ENCODE measurements around the gene SLC22A4. TPM values are rescaled to one million over a fixed set of nuclear protein-coding genes. Genes with fewer than 3 reads are reported as not detected.

Gene SLC22A4
- total RNA-seq, 2 experiments from 2014 or later: 0.10 to 0.28 TPM

GRCh38 chr5:132363431-132364112, 69.4 kb downstream of the SLC22A4 start:
- Mint-ChIP-seq H3K9me3 (no peaks in the 10 kb centered on the region), H3K36me3 (ENCODE audit: low read depth) (no peaks in the 10 kb centered on the region), H3K4me1 (no peaks in the 10 kb centered on the region), H3K27ac (no peak overlapping the region), H3K27me3 (no peaks in the 10 kb centered on the region), H3K4me3 (no peak overlapping the region)
- ChIA-PET CTCF (no interaction called here), POLR2A (no interaction called here)
- DNase-seq: no peak

DNA sequence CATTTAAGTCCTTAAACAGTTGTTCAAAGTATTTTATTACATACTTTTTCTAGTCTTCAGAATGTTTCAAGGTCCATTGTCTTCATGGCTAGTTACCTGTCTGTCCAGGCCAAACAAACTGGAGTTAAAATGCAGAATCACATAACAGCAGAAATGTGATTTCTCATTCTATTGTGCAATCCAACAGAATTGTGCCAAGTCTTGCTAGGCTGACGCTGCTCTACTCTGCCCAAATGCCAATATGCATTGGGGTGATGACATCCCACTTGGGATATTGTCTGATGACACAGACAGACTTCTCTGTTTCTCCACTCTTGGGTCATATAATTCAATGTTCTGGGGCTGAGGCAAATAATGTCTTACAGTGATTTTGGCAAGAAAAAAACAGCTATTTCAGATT, 70.1 kb downstream of the SLC22A4 start:
- ChIA-PET CTCF (no interaction called here), POLR2A (no interaction called here)
- no peaks in the 10 kb centered on the region for H3K27me3 Mint-ChIP-seq
- DNase-seq: no peak
- H3K27ac Mint-ChIP-seq: no peak overlapping the region
- H3K4me1 Mint-ChIP-seq: peaks cover 5% of the 10 kb centered on the region
- H3K4me3 Mint-ChIP-seq: no peak overlapping the region
- no peaks in the 10 kb centered on the region for H3K36me3 Mint-ChIP-seq (ENCODE audit: low read depth)
- H3K9me3 Mint-ChIP-seq: no peaks in the 10 kb centered on the region

DNA sequence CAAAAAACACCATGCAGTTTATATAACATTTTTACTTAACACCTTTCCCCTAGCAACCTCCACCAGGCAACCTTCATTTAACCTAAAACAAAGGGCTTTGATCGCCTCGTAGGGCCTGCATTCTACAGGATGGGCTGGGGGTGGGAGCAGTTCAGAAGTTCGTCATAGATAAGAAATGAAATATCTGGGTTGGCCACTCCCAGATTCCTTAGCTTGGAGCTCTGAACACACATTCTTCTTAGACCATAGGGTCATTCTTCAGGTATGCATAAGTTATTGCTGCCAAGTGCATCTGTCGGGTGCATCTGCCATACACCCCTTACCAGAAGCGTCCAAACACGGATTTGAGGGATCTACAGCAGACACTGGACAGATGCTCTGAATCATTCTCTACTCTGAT, 71.0 kb downstream of the SLC22A4 start:
- Mint-ChIP-seq H3K36me3 (ENCODE audit: low read depth) (no peaks in the 10 kb centered on the region), H3K27me3 (no peaks in the 10 kb centered on the region), H3K9me3 (no peaks in the 10 kb centered on the region), H3K27ac (no peak overlapping the region), H3K4me1 (peaks cover 5% of the 10 kb centered on the region), H3K4me3 (no peak overlapping the region)
- ChIA-PET POLR2A (no interaction called here), CTCF (no interaction called here)
- DNase-seq: no peak

- Mint-ChIP-seq H3K36me3 (ENCODE audit: low read depth) (no peaks in the 10 kb centered on the region), H3K9me3 (no peaks in the 10 kb centered on the region), H3K27ac (no peak overlapping the region), H3K27me3 (no peaks in the 10 kb centered on the region), H3K4me3 (no peak overlapping the region), H3K4me1 (peaks cover 19% of the 10 kb centered on the region)
- CTCF ChIA-PET: interaction anchor here (0.8 to 1.9 kb wide), 6 partner anchors 9 to 452 kb away, joined by 3 to 8 read pairs (median 5); no protein-coding TSS in a partner anchor
- POLR2A ChIA-PET: interaction anchor here (1.4 kb wide), 1 partner anchor 122 kb away, joined by 3 read pairs; no protein-coding TSS in a partner anchor
- DNase-seq: no peak
Measured at GRCh38 chr5:132368186-132368585, 74.0 kb downstream of the SLC22A4 start.

DNA sequence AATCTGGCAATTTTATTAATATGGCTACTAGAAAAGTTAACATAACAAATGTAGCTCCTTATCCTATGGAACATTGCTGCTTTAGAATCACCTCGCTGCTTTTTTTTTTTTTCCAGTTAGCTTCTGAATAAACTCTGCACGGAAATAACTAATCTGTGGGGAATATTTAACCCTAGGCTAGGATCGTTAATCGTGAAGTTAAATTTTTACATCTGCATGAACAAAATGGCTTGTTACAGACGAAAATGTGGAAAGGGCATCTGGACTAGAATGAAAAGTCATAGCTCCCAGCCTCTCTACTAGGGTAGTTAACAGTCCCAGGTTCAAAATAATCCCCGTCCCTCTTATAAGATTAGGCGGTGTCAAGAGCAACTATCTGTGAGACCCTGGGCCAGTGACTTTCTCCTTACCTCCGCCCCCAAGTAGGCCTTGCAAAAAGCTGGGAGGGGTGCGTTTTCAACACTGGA, 74.8 kb downstream of the SLC22A4 start:
- Mint-ChIP-seq H3K27ac (no peak overlapping the region), H3K4me3 (peak overlapping the region; percentile 71), H3K36me3 (ENCODE audit: low read depth) (no peaks in the 10 kb centered on the region), H3K27me3 (no peaks in the 10 kb centered on the region), H3K4me1 (peaks cover 19% of the 10 kb centered on the region), H3K9me3 (no peaks in the 10 kb centered on the region)
- ChIA-PET CTCF (interaction anchor here (0.8 to 1.9 kb wide), 12 partner anchors 10 to 306 kb away, joined by 3 to 9 read pairs (median 4); partner anchors contain the start of gene SLC22A4), POLR2A (interaction anchor here (0.8 to 1.6 kb wide), 12 partner anchors 11 to 754 kb away, joined by 3 to 10 read pairs (median 3); partner anchors contain the start of gene SLC22A4)
- no peak for DNase-seq

GRCh38 chr5:132369474-132370180, 75.4 kb downstream of the SLC22A4 start, which contains the start of gene SLC22A5:
SLC22A5 (plus strand) TSS chr5:132369710; CDS start chr5:132369973, 263 bp downstream.
- Mint-ChIP-seq H3K4me3 (peak within 1 kb of the TSS; percentile 71), H3K9me3 (no peaks in the 10 kb centered on the region), H3K36me3 (ENCODE audit: low read depth) (no peaks in the 10 kb centered on the region), H3K27me3 (no peaks in the 10 kb centered on the region), H3K4me1 (peaks cover 19% of the 10 kb centered on the region), H3K27ac (no peak within 1 kb of the TSS)
- DNase-seq: peak; percentile 73
- ChIA-PET POLR2A (interaction anchor here (0.8 to 1.6 kb wide), 12 partner anchors 12 to 755 kb away, joined by 3 to 10 read pairs (median 3); partner anchors contain the start of gene SLC22A4), CTCF (interaction anchor here (0.5 to 1.9 kb wide), 13 partner anchors 9 to 306 kb away, joined by 3 to 9 read pairs (median 3); partner anchors contain the start of gene SLC22A4)

DNA sequence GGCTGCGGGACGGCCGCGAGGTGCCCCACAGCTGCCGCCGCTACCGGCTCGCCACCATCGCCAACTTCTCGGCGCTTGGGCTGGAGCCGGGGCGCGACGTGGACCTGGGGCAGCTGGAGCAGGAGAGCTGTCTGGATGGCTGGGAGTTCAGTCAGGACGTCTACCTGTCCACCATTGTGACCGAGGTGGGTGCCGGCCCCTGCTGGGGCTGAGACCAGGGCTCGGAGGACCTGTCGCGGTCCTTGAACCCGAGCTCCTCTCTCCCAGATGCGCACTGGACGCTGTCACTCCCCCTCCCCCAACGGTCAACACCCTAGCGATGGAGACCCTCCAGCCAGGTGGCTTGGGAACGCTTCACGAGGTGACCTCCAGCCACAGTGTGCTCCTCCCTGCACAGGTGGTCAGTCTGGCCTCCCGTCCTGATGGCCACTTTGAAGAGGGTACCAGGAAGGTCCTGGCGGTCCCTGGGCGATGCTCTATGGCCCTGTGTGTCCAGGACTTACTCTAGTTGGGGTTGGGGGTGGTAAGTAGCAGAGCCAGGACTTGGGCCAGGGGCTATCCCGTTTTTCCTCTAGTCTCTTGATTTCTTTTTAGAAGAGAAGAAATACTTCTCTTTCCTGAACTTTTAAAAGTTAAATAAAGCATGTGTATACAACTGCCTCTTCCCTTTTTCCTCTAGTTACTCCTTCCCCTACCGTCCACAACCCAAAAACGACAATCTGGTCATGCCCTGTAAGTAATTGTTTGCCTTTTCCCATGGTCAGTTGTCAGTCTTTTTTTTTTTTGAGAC, 76.2 kb downstream of the SLC22A4 start:
- H3K4me1 Mint-ChIP-seq: peaks cover 19% of the 10 kb centered on the region
- no peak overlapping the region for H3K27ac Mint-ChIP-seq
- no peaks in the 10 kb centered on the region for H3K9me3 Mint-ChIP-seq
- H3K36me3 Mint-ChIP-seq (ENCODE audit: low read depth): no peaks in the 10 kb centered on the region
- no peaks in the 10 kb centered on the region for H3K27me3 Mint-ChIP-seq
- ChIA-PET POLR2A (interaction anchor here (0.8 to 1.6 kb wide), 5 partner anchors 12 to 188 kb away, joined by 3 to 10 read pairs (median 3); no protein-coding TSS in a partner anchor), CTCF (interaction anchor here (0.5 to 1.9 kb wide), 4 partner anchors 8 to 307 kb away, joined by 3 to 9 read pairs (median 4); no protein-coding TSS in a partner anchor)
- H3K4me3 Mint-ChIP-seq: peak overlapping the region; percentile 71
- DNase-seq: no peak

- Mint-ChIP-seq H3K27ac (no peak overlapping the region), H3K9me3 (no peaks in the 10 kb centered on the region), H3K4me3 (peak overlapping the region; percentile 71), H3K4me1 (peaks cover 19% of the 10 kb centered on the region), H3K36me3 (ENCODE audit: low read depth) (no peaks in the 10 kb centered on the region), H3K27me3 (no peaks in the 10 kb centered on the region)
- CTCF ChIA-PET: interaction anchor here (1.0 kb wide), 1 partner anchor 130 kb away, joined by 3 read pairs; no protein-coding TSS in a partner anchor
- POLR2A ChIA-PET: no interaction called here
- DNase-seq: no peak
Measured at GRCh38 chr5:132370971-132371602, 76.9 kb downstream of the SLC22A4 start.

- no peaks in the 10 kb centered on the region for H3K9me3 Mint-ChIP-seq
- no peak overlapping the region for H3K4me3 Mint-ChIP-seq
- POLR2A ChIA-PET: no interaction called here
- no peak for DNase-seq
- H3K36me3 Mint-ChIP-seq (ENCODE audit: low read depth): no peaks in the 10 kb centered on the region
- no peak overlapping the region for H3K27ac Mint-ChIP-seq
- H3K27me3 Mint-ChIP-seq: no peaks in the 10 kb centered on the region
- H3K4me1 Mint-ChIP-seq: peaks cover 19% of the 10 kb centered on the region
- CTCF ChIA-PET: interaction anchor here (1.0 kb wide), 1 partner anchor 130 kb away, joined by 3 read pairs; no protein-coding TSS in a partner anchor
Measured at GRCh38 chr5:132371603-132371994, 77.4 kb downstream of the SLC22A4 start.

DNA sequence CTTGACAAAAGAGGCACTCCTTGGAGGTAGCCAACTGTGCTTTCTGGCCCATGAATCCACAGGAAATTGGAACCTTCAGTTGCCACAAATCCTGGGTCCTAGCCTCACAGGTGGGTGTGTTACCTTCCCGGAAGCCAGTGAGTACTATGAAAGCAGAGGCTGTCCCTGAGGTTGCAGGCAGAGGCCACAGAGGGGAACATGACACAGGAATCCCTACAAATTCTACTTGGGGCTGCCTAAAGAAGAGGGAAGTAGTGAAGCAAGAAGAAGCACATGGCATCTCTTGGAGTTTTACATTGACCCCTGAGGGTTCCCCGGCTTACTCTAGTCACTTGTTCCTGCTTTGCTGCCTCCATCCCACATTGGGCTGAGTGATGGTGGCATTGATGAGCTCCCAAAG, 77.9 kb downstream of the SLC22A4 start:
- Mint-ChIP-seq H3K27ac (no peak overlapping the region), H3K27me3 (no peaks in the 10 kb centered on the region), H3K9me3 (no peaks in the 10 kb centered on the region), H3K36me3 (ENCODE audit: low read depth) (no peaks in the 10 kb centered on the region), H3K4me3 (no peak overlapping the region), H3K4me1 (peaks cover 19% of the 10 kb centered on the region)
- POLR2A ChIA-PET: no interaction called here
- CTCF ChIA-PET: no interaction called here
- DNase-seq: no peak

- no peak overlapping the region for H3K4me3 Mint-ChIP-seq
- POLR2A ChIA-PET: no interaction called here
Measured at GRCh38 chr5:132372542-132372941, 78.3 kb downstream of the SLC22A4 start.

GRCh38 chr5:132375957-132376356, 81.8 kb downstream of the SLC22A4 start:
- ChIA-PET CTCF (interaction anchor here (1.1 kb wide), 1 partner anchor 9 kb away, joined by 3 read pairs; no protein-coding TSS in a partner anchor), POLR2A (no interaction called here)
- H3K4me3 Mint-ChIP-seq: no peak overlapping the region
- H3K4me1 Mint-ChIP-seq: peaks cover 8% of the 10 kb centered on the region
- H3K27ac Mint-ChIP-seq: no peak overlapping the region
- H3K27me3 Mint-ChIP-seq: no peaks in the 10 kb centered on the region
- H3K36me3 Mint-ChIP-seq (ENCODE audit: low read depth): no peaks in the 10 kb centered on the region
- no peak for DNase-seq
- no peaks in the 10 kb centered on the region for H3K9me3 Mint-ChIP-seq

More at GRCh38 chr5:132372542-132372941, 78.3 kb downstream of the SLC22A4 start:
- no peak overlapping the region for H3K27ac Mint-ChIP-seq
- H3K36me3 Mint-ChIP-seq (ENCODE audit: low read depth): no peaks in the 10 kb centered on the region
- H3K9me3 Mint-ChIP-seq: no peaks in the 10 kb centered on the region
- DNase-seq: no peak
- H3K4me1 Mint-ChIP-seq: peaks cover 19% of the 10 kb centered on the region
- CTCF ChIA-PET: no interaction called here
- H3K27me3 Mint-ChIP-seq: no peaks in the 10 kb centered on the region
